GM12878 (cell line): Measurements from ENCODE around the gene POLG. TPM values are rescaled to one million over a fixed set of nuclear protein-coding genes. Genes with fewer than 3 reads are reported as not detected.

ENCODE experiments used
- ATAC-seq: fragments of 200-7000 bp; cut with Tn5 transposase; 3 replicates; pipeline ENCODE4 v1.9.1; 2020; ENCODE audit warnings: mild to moderate bottlenecking, moderate library complexity
- BruUV-seq: library from RNA; stranded (reverse); fragments of 400-500 nt; replicated peaks from 2 replicates; lab custom pipeline; 2021; lab: Mats Ljungman, UMichigan
- CTCF ChIA-PET: fragments of 300-600 bp; sonication (Branson Sonifier 250); formaldehyde crosslinking; extraction: SDS; loops from one replicate; lab custom pipeline; 2021; ENCODE audit warnings: inconsistent platforms; lab: Yijun Ruan, JAX
- POLR2A ChIA-PET: fragments of 350-600 bp; formaldehyde crosslinking; extraction: SDS; loops from one replicate; lab custom pipeline; 2021; ENCODE audit warnings: inconsistent platforms; lab: Charles Lee
- RAD21 ChIA-PET: fragments of 300-600 bp; sonication (Branson Sonifier 250); formaldehyde crosslinking; loops from one replicate; lab custom pipeline; 2023; ENCODE audit warnings: antibody characterized with exemption; ENCODE audit not compliant: unreplicated experiment; lab: Charles Lee
- SMC1A ChIA-PET: fragments of 300-600 bp; sonication (Branson Sonifier 250); formaldehyde crosslinking; loops from one replicate; lab custom pipeline; 2023; ENCODE audit not compliant: unreplicated experiment, uncharacterized antibody; lab: Charles Lee
- DNase-seq: peaks from one replicate; pipeline ENCODE4 v3.0.0-alpha.2; 2011; ENCODE audit warnings: low read depth, low spot score
- FAIRE-seq: peaks from 3 replicates; lab custom pipeline; 2011; peaks lifted over from hg19 to GRCh38; lab: Jason Lieb, UNC
- H2AFZ ChIP-seq: 2 replicates; pipeline ENCODE4 v1.6.0; 2011; ENCODE audit warnings: low read depth, low read length, control low read depth; ENCODE audit not compliant: control insufficient read depth
- H3K27ac ChIP-seq: 2 replicates; pipeline ENCODE4 v1.5.1; 2011; ENCODE audit warnings: control low read depth; ENCODE audit not compliant: control insufficient read depth, insufficient read depth
- H3K27me3 ChIP-seq, 2 experiments: replicated peaks in 1 of 2; 2 replicates each; pipeline versions ENCODE4 v1.6.0 to v1.6.1; 2011; ENCODE audit warnings: low read length in 1 of 2; ENCODE audit not compliant: control insufficient read depth in 2 of 2, insufficient read depth in 2 of 2
- H3K36me3 ChIP-seq, 2 experiments: 2 replicates each; pipeline ENCODE4 v1.5.1; 2011; ENCODE audit warnings: low read length in 1 of 2; ENCODE audit not compliant: control insufficient read depth in 2 of 2, insufficient read depth in 2 of 2
- H3K4me1 ChIP-seq: 2 replicates; pipeline ENCODE4 v1.6.1; 2011; ENCODE audit warnings: mild to moderate bottlenecking, low read length, moderate library complexity, mixed read lengths; ENCODE audit not compliant: control insufficient read depth, insufficient read depth
- H3K4me2 ChIP-seq: 2 replicates; pipeline ENCODE4 v1.6.0; 2011; ENCODE audit warnings: control low read depth; ENCODE audit not compliant: control insufficient read depth, insufficient read depth
- H3K4me3 ChIP-seq: fragments of 200-600 bp; sonication (generic); 2 replicates; pipeline ENCODE4 v1.5.1; 2016
- H3K79me2 ChIP-seq: 2 replicates; pipeline ENCODE4 v1.6.0; 2011; ENCODE audit warnings: low read length; ENCODE audit not compliant: control insufficient read depth, insufficient read depth
- H3K9ac ChIP-seq: 2 replicates; pipeline ENCODE4 v1.8.0; 2011; ENCODE audit warnings: low read length, control low read depth, mixed read lengths; ENCODE audit not compliant: control insufficient read depth, insufficient read depth
- H3K9me3 ChIP-seq: replicated peaks from 3 replicates; pipeline ENCODE4 v1.5.1; 2011; ENCODE audit warnings: mild to moderate bottlenecking, low read length; ENCODE audit not compliant: control insufficient read depth, insufficient read depth
- H4K20me1 ChIP-seq: 2 replicates; pipeline ENCODE4 v1.6.0; 2011; ENCODE audit not compliant: control insufficient read depth, insufficient read depth
- CEBPB ChIP-seq, 2 experiments: fragments of 150-350 bp in 1 of 2; IDR thresholded peaks; 2 replicates each; pipeline ENCODE4 v1.6.1; 2012 to 2014; ENCODE audit warnings: low read depth in 2 of 2, low read length in 2 of 2, borderline replicate concordance in 1 of 2, inconsistent platforms in 1 of 2
- EED ChIP-seq: sonication (generic); IDR thresholded peaks from 2 replicates; pipeline ENCODE4 v1.6.1; 2016; ENCODE audit warnings: antibody characterized with exemption, low read depth
- EZH2 ChIP-seq: IDR thresholded peaks from 2 replicates; pipeline ENCODE4 v1.6.1; 2012; ENCODE audit warnings: low read depth, mild to moderate bottlenecking, control low read depth, inconsistent platforms, low read length, borderline replicate concordance; ENCODE audit not compliant: control insufficient read depth
- PAX5 ChIP-seq: IDR thresholded peaks from 2 replicates; pipeline ENCODE4 v1.6.1; 2011; ENCODE audit warnings: low read depth, low read length, borderline replicate concordance
- PAX8 ChIP-seq: fragments of 450-650 bp; IDR thresholded peaks from 2 replicates; pipeline ENCODE4 v1.6.1; 2017; ENCODE audit warnings: mild to moderate bottlenecking, moderate library complexity
- SUPT20H ChIP-seq: IDR thresholded peaks from 2 replicates; pipeline ENCODE4 v1.6.1; 2011; ENCODE audit warnings: low read depth, mild to moderate bottlenecking, low read length, moderate library complexity, borderline replicate concordance; ENCODE audit not compliant: control insufficient read depth
- WGBS: methylation state at CpG from one replicate; pipeline ENCODE4 v1.1.6; 2016; ENCODE audit warnings: low lambda C conversion rate; ENCODE audit not compliant: insufficient replicate concordance, insufficient coverage; ENCODE audit errors: missing lambda C conversion rate; 5-methylcytosine and 5-hydroxymethylcytosine counted together
- in situ Hi-C: fragments of 300-500 bp; cut with MboI; formaldehyde crosslinking; loops from 9 replicates; pipeline ENCODE4 v1.14.3; 2018; ENCODE audit warnings: mixed read lengths
- intact Hi-C: fragments of 100-400 bp; cut with micrococcal nuclease; formaldehyde crosslinking; loops from one replicate; pipeline ENCODE4 v1.14.2; 2022; ENCODE audit not compliant: unreplicated experiment
- polyA plus RNA-seq, 11 experiments: library from polyadenylated mRNA; depleted of rRNA in 4 of 11; unstranded in 6 of 11; stranded (reverse) in 5 of 11; fragments of >200 nt; fragmentation: Nextera tagmentation in 4 of 11; fragmentation: Illumina TruSeq in 1 of 11; extraction: Ambion mirVana in 4 of 11; extraction: Trizol in 1 of 11; gene quantifications; 1 replicate in 1 of 11; 2 replicates in 10 of 11; pipeline versions ENCODE4 v1.2.1 to v1.2.3, GENCODE V29; 2011 to 2016; ENCODE audit warnings: inconsistent platforms in 2 of 11, missing spikeins in 2 of 11, low read depth in 1 of 11
- total RNA-seq, 4 experiments: library from RNA; depleted of rRNA in 3 of 4; stranded (reverse); fragments of >200 nt in 3 of 4; fragmentation: Illumina TruSeq in 1 of 4; extraction: Trizol in 1 of 4; gene quantifications; 2 replicates each; pipeline versions ENCODE4 v1.2.1 to v1.2.3, GENCODE V29; 2013 to 2021
- TF ChIP-seq, protein P1 (sequence below): fragments of 450-650 bp; IDR thresholded peaks from 2 replicates; pipeline ENCODE4 v1.6.1; 2018; ENCODE audit warnings: mild to moderate bottlenecking, low read depth, moderate library complexity; ENCODE audit not compliant: partially characterized antibody

POLG gene
- total and polyA plus RNA-seq, 10 of the 15 experiments (the other 5 are each of a cell fraction or from before 2014, with no cell fraction given) = 14.8 to 71.1 (median 33.0) TPM

DNA sequence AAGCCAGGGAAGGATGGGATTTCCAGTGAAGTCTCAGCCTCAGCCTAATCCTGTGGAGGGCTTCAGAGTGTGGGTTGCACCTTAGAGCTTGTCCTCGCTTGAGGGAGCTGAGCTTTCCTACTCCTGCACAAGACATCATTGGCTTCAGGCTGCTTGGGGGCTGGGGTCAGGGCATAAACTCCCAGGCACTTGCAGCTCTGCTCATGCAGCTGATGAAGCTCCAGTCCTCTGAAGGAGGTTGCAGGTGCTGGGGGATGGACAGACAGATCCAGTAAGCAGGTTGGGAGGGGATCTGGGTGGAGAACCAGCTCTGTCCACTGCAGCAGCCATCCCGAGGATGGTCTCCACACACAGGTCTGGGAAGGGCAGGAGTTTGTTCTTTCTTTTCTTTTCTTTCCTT is 19.4 kb upstream of the POLG start:
- ChIA-PET SMC1A (no interaction called here), CTCF (interaction anchor here (1.0 to 7.5 kb wide), 4 partner anchors 46 to 147 kb away, joined by 3 to 68 read pairs (median 3); no protein-coding TSS in a partner anchor), POLR2A (no interaction called here), RAD21 (interaction anchor here (1.8 kb wide), 1 partner anchor 147 kb away, joined by 4 read pairs; no protein-coding TSS in a partner anchor)
- FAIRE-seq (no peak), ATAC-seq (no peak)
- Histone ChIP-seq H3K27ac (no peak overlapping the region), H2AFZ (no peak overlapping the region), H3K27me3 (peaks cover 8 to 14% of the 10 kb centered on the region in 2 experiments), H3K4me2 (no peak overlapping the region), H3K4me3 (no peak overlapping the region), H4K20me1 (0 out of 2 replicates have a peak, but pooled peaks cover 3% of the 10 kb centered on the region), H3K79me2 (no peaks in the 10 kb centered on the region), H3K9ac (no peak overlapping the region), H3K36me3 (no peaks in the 10 kb centered on the region), H3K9me3 (no peaks in the 10 kb centered on the region)
- intact Hi-C loops = no loop called here
- TF ChIP-seq EZH2 = no peak
- TF ChIP-seq, all 136 proteins: peak for 0
- 4% methylated on average over 1 of the region's 2 CpGs for WGBS
- no TSS peak for BruUV-seq
- DNase-seq = no peak
- in situ Hi-C loops = loop anchor here (5.0 kb wide), 1 partner anchor 118 kb away; no protein-coding TSS in a partner anchor
- H3K4me1 ChIP-seq = no peaks in the 10 kb centered on the region

DNA sequence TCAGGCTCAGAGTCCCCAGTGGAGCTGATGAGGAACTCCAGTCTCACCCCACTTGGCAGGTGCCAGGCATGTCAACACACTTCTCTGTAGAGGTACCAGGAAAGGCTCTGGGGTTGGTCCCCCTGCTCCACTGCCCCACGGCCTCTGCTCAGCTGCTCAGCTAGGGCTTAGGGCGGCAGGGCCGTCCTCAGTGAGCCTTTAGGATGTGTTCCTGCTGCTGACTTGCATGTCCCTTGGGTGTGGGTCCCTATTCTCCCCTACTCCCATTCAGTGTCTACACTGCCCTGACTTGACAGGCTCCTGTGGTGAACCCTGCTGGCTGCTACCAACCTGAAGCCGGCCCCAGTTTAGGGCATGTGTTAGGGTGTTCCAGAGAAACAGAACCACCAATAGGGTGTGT is 17.9 kb upstream of the POLG start:
- intact Hi-C loops = no loop called here

More for the DNA sequence above, 17.9 kb upstream of the POLG start:
- 22% methylated on average over 4 of the region's 4 CpGs for WGBS
- H3K9me3 ChIP-seq = no peaks in the 10 kb centered on the region
- H2AFZ ChIP-seq = no peak overlapping the region
- peak; percentile 23; the same call in 2 of the 3 replicates for ATAC-seq
- TF ChIP-seq, protein P1, sequence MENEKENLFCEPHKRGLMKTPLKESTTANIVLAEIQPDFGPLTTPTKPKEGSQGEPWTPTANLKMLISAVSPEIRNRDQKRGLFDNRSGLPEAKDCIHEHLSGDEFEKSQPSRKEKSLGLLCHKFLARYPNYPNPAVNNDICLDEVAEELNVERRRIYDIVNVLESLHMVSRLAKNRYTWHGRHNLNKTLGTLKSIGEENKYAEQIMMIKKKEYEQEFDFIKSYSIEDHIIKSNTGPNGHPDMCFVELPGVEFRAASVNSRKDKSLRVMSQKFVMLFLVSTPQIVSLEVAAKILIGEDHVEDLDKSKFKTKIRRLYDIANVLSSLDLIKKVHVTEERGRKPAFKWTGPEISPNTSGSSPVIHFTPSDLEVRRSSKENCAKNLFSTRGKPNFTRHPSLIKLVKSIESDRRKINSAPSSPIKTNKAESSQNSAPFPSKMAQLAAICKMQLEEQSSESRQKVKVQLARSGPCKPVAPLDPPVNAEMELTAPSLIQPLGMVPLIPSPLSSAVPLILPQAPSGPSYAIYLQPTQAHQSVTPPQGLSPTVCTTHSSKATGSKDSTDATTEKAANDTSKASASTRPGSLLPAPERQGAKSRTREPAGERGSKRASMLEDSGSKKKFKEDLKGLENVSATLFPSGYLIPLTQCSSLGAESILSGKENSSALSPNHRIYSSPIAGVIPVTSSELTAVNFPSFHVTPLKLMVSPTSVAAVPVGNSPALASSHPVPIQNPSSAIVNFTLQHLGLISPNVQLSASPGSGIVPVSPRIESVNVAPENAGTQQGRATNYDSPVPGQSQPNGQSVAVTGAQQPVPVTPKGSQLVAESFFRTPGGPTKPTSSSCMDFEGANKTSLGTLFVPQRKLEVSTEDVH = no peak
- no peak for TF ChIP-seq PAX5
- TF ChIP-seq PAX8 = no peak
- TF ChIP-seq CEBPB (IDR thresholded peaks at IDR 0.05; ENCODE audit: borderline replicate concordance in 1 of 2, low read depth in 2 of 2, low read length in 2 of 2) = no peak
- TF ChIP-seq EED = no peak
- TF ChIP-seq SUPT20H = no peak
- no peak overlapping the region for H3K4me3 ChIP-seq
- SMC1A ChIA-PET = no interaction called here
- in situ Hi-C loops = loop anchor here (5.0 kb wide), 1 partner anchor 120 kb away; no protein-coding TSS in a partner anchor
- POLR2A ChIA-PET = no interaction called here
- peaks cover 5 to 7% of the 10 kb centered on the region in 2 experiments for H3K27me3 ChIP-seq
- no peak for FAIRE-seq
- CTCF ChIA-PET = interaction anchor here (0.9 kb wide), 1 partner anchor 145 kb away, joined by 3 read pairs; no protein-coding TSS in a partner anchor
- H3K4me2 ChIP-seq = no peak overlapping the region
- no peaks in the 10 kb centered on the region for H3K36me3 ChIP-seq
- H3K9ac ChIP-seq = no peak overlapping the region
- H3K4me1 ChIP-seq = no peaks in the 10 kb centered on the region
- H4K20me1 ChIP-seq = 0 out of 2 replicates have a peak, but pooled peaks cover 3% of the 10 kb centered on the region
- DNase-seq = no peak
- no peaks in the 10 kb centered on the region for H3K79me2 ChIP-seq
- BruUV-seq = no TSS peak
- H3K27ac ChIP-seq = no peak overlapping the region
- RAD21 ChIA-PET = no interaction called here
